HG03558 (cell line): ENCODE measurements around the gene KLK4.
"Not testable (repeated sequence)": the region's sequence is repeated elsewhere in the genome, so short reads cannot be mapped to it uniquely, and the experiment has no call there.

ENCODE experiments used
- ATAC-seq: cut with Tn5 transposase; IDR thresholded peaks from one replicate; pipeline ENCODE4 v1.9.1; 2021; ENCODE audit warnings: moderate number of reproducible peaks; ENCODE audit not compliant: unreplicated experiment; ENCODE audit errors: extremely low read depth

Gene KLK4

GRCh38 chr19:50921426-50922316, 10.5 kb upstream of the KLK4 start:
- no peak for ATAC-seq

GRCh38 chr19:50916069-50916468, 4.9 kb upstream of the KLK4 start:
- ATAC-seq, result no peak

- no peak for ATAC-seq
These were observed 1.8 kb upstream of the KLK4 start for GRCh38 chr19:50912727-50913716.

- no peak for ATAC-seq
These were observed 956 bp upstream of the KLK4 start for GRCh38 chr19:50912102-50912599.

- ATAC-seq, result no peak
These were observed 473 bp downstream of the KLK4 start for GRCh38 chr19:50910722-50911121.

GRCh38 chr19:50909240-50910070, 1.7 kb downstream of the KLK4 start:
- ATAC-seq, result no peak

GRCh38 chr19:50908336-50908735, 2.9 kb downstream of the KLK4 start:
- no peak for ATAC-seq

- ATAC-seq, result no peak
These were observed 5.0 kb downstream of the KLK4 start for GRCh38 chr19:50906217-50906616.

- ATAC-seq, result no peak
These were observed 8.6 kb downstream of the KLK4 start for GRCh38 chr19:50902640-50903039.

- ATAC-seq, result no peak
These were observed 11.6 kb downstream of the KLK4 start for GRCh38 chr19:50899569-50899968.

GRCh38 chr19:50898018-50898417, 13.2 kb downstream of the KLK4 start:
- ATAC-seq, result no peak

GRCh38 chr19:50897612-50898011, 13.6 kb downstream of the KLK4 start:
- ATAC-seq, result no peak

- ATAC-seq, result no peak
These were observed 14.0 kb downstream of the KLK4 start for GRCh38 chr19:50897191-50897607.

- peak; percentile 57 for ATAC-seq
These were observed 14.5 kb downstream of the KLK4 start for GRCh38 chr19:50896591-50897190.

- ATAC-seq, result not testable (repeated sequence)
These were observed 15.1 kb downstream of the KLK4 start for GRCh38 chr19:50896089-50896590.

GRCh38 chr19:50894478-50895356, 16.5 kb downstream of the KLK4 start:
- ATAC-seq, result no peak

GRCh38 chr19:50893047-50893736, 18.0 kb downstream of the KLK4 start:
- ATAC-seq, result no peak

GRCh38 chr19:50891253-50891625, 20.0 kb downstream of the KLK4 start:
- no peak for ATAC-seq
